Measurements from ENCODE around the gene RNF152.

The RNF152 gene

DNA sequence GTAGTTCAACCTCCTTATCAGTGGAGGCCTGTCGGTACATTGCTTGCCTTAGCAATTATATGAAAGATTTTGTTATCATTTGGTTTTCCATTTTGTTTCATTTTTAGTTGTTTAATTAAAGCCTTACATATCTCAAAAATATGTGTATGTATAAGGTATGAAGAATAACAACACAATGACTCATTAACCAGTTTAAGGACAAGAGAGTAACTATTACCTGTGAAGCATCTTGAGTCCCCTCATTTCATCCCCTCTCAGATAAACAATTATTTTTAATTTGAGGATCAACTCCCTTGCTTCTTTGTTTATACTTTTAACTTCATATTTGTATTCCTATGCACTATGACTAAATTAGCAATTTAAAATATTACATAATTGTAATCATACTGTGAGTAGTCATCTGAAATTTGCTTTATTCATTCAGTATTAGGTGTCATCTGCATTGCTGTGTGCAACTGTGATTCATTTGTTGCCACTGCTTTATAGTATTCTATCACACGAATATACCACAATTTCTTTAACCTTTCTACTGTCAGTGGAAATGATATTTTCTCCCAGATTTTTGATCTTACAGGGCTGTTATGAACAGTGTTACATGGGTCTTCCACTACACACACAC lies 126.4 kb downstream of the RNF152 start:
- no peak overlapping the region for H3K4me3 ChIP-seq (ENCODE audit: low read depth, low read length)
- TF ChIP-seq, protein P1, sequence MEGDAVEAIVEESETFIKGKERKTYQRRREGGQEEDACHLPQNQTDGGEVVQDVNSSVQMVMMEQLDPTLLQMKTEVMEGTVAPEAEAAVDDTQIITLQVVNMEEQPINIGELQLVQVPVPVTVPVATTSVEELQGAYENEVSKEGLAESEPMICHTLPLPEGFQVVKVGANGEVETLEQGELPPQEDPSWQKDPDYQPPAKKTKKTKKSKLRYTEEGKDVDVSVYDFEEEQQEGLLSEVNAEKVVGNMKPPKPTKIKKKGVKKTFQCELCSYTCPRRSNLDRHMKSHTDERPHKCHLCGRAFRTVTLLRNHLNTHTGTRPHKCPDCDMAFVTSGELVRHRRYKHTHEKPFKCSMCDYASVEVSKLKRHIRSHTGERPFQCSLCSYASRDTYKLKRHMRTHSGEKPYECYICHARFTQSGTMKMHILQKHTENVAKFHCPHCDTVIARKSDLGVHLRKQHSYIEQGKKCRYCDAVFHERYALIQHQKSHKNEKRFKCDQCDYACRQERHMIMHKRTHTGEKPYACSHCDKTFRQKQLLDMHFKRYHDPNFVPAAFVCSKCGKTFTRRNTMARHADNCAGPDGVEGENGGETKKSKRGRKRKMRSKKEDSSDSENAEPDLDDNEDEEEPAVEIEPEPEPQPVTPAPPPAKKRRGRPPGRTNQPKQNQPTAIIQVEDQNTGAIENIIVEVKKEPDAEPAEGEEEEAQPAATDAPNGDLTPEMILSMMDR (IDR thresholded peaks at IDR 0.05; ENCODE audit: borderline replicate concordance, insufficient read depth, low read depth, low read length): no peak

- TF ChIP-seq, protein P1 (IDR thresholded peaks at IDR 0.05; ENCODE audit: borderline replicate concordance, insufficient read depth, low read depth, low read length): no peak
Observed at GRCh38 chr18:61765097-61765496, 127.7 kb downstream of the RNF152 start.

GRCh38 chr18:61764381-61764780 lies 128.4 kb downstream of the RNF152 start:
- TF ChIP-seq, protein P1 (IDR thresholded peaks at IDR 0.05; ENCODE audit: borderline replicate concordance, insufficient read depth, low read depth, low read length): no peak
- H3K4me3 ChIP-seq (ENCODE audit: low read depth, low read length): no peak overlapping the region

More at GRCh38 chr18:61765097-61765496, 127.7 kb downstream of the RNF152 start:
- no peak overlapping the region for H3K4me3 ChIP-seq (ENCODE audit: low read depth, low read length)

- TF ChIP-seq, protein P1 (IDR thresholded peaks at IDR 0.05; ENCODE audit: borderline replicate concordance, insufficient read depth, low read depth, low read length): no peak
Observed at GRCh38 chr18:61761875-61762274, 130.9 kb downstream of the RNF152 start.

More at GRCh38 chr18:61761875-61762274, 130.9 kb downstream of the RNF152 start:
- no peak overlapping the region for H3K4me3 ChIP-seq (ENCODE audit: low read depth, low read length)

Data from GM12875 (cell line).